Right lobe of liver (tissue), 4 donors: Measurements from ENCODE around the gene MFSD11.

Experiments
- CTCF ChIP-seq, 4 donors: fragments of 200-600 bp in 3 of 4; fragments of 450-650 bp in 1 of 4; IDR thresholded peaks; one replicate each; pipeline versions ENCODE4 v1.5.1 to v1.8.0; 2016 to 2022; ENCODE audit warnings: antibody characterized with exemption in 4 of 4, mild to moderate bottlenecking in 2 of 4
- POLR2A ChIP-seq: fragments of 450-650 bp; IDR thresholded peaks from one replicate; pipeline ENCODE4 v1.6.1; 2017; ENCODE audit warnings: antibody characterized with exemption, mild to moderate bottlenecking
- donor health status: DM: no; HTN: no; CAD: no.
- donor health status: DM: no; HTN: no; CAD: no.
- donor health status: DM: no; HTN: yes; CAD: no.

GRCh38 chr17:76772842-76773525 lies 35.1 kb downstream of the MFSD11 start:
- TF ChIP-seq POLR2A (no peak), CTCF (IDR thresholded peaks at IDR 0.05) (no peak)
